CD8-positive, alpha-beta memory T cell (primary cell): ENCODE measurements around the gene KRTAP4-2. TPM values are rescaled to one million over a fixed set of nuclear protein-coding genes. Genes with fewer than 3 reads are reported as not detected.
"Not testable (repeated sequence)": the region's sequence is repeated elsewhere in the genome, so short reads cannot be mapped to it uniquely, and the experiment has no call there.

ENCODE experiments used
- CTCF ChIA-PET: fragments of 350-600 bp; sonication (Branson Sonifier 250); formaldehyde crosslinking; loops from one replicate; lab custom pipeline; 2021; ENCODE audit warnings: antibody characterized with exemption; lab: Charles Lee
- POLR2A ChIA-PET: fragments of 350-600 bp; sonication (Branson Sonifier 250); formaldehyde crosslinking; loops from one replicate; lab custom pipeline; 2021; ENCODE audit warnings: antibody characterized with exemption; lab: Charles Lee
- DNase-seq, 5 donors: peaks; one replicate each; pipeline versions ENCODE4 v3.0.0 to v3.0.0-alpha.2; 2020 to 2022; ENCODE audit warnings: mixed read lengths in 1 of 5
- H3K27ac ChIP-seq: one replicate; pipeline ENCODE4 v1.7.0; 2013; ENCODE audit warnings: low read depth, mild to moderate bottlenecking, low read length, moderate library complexity
- H3K27me3 ChIP-seq: 2 replicates; pipeline ENCODE4 v1.7.0; 2013; ENCODE audit warnings: low read length, mild to moderate bottlenecking; ENCODE audit not compliant: insufficient read depth, poor library complexity, severe bottlenecking
- H3K36me3 ChIP-seq: 2 replicates; pipeline ENCODE4 v1.7.0; 2013; ENCODE audit warnings: mild to moderate bottlenecking, low read length, moderate library complexity; ENCODE audit not compliant: insufficient read depth
- H3K4me1 ChIP-seq: 2 replicates; pipeline ENCODE4 v1.7.0; 2013; ENCODE audit warnings: mild to moderate bottlenecking, low read length, moderate library complexity; ENCODE audit not compliant: insufficient read depth
- H3K4me3 ChIP-seq: 2 replicates; pipeline ENCODE4 v1.7.0; 2013; ENCODE audit warnings: mild to moderate bottlenecking, low read length
- H3K9me3 ChIP-seq: 2 replicates; pipeline ENCODE4 v1.7.0; 2013; ENCODE audit warnings: mild to moderate bottlenecking, low read length
- H3K27ac Mint-ChIP-seq, 8 donors: one replicate each; pipeline ENCODE4 v1.8.0; 2020 to 2021; ENCODE audit warnings: mixed read lengths in 8 of 8, mild to moderate bottlenecking in 6 of 8, inconsistent platforms in 3 of 8, moderate library complexity in 3 of 8
- H3K27me3 Mint-ChIP-seq, 2 donors: one replicate each; pipeline ENCODE4 v1.8.0; 2020 to 2021; ENCODE audit warnings: mixed read lengths in 2 of 2, mild to moderate bottlenecking in 1 of 2, moderate library complexity in 1 of 2
- H3K36me3 Mint-ChIP-seq, 3 donors: one replicate each; pipeline ENCODE4 v1.8.0; 2020 to 2021; ENCODE audit warnings: mixed read lengths in 3 of 3, inconsistent platforms in 1 of 3, mild to moderate bottlenecking in 1 of 3
- H3K4me1 Mint-ChIP-seq, 3 donors: one replicate each; pipeline ENCODE4 v1.8.0; 2020 to 2021; ENCODE audit warnings: mixed read lengths in 3 of 3, inconsistent platforms in 1 of 3, mild to moderate bottlenecking in 1 of 3
- H3K4me3 Mint-ChIP-seq, 7 donors: one replicate each; pipeline ENCODE4 v1.8.0; 2020 to 2021; ENCODE audit warnings: mixed read lengths in 7 of 7, mild to moderate bottlenecking in 6 of 7, moderate library complexity in 4 of 7, inconsistent platforms in 2 of 7
- H3K9me3 Mint-ChIP-seq, 5 donors: one replicate each; pipeline ENCODE4 v1.8.0; 2020 to 2022; ENCODE audit warnings: mixed read lengths in 5 of 5, mild to moderate bottlenecking in 3 of 5, moderate library complexity in 2 of 5, inconsistent platforms in 1 of 5
- polyA plus RNA-seq: library from polyadenylated mRNA; unstranded; fragments of 300-500 nt; fragmentation: Illumina TruSeq; gene quantifications from one replicate; pipeline ENCODE4 v1.2.3, GENCODE V29; 2021
- total RNA-seq, 2 experiments: library from RNA; stranded (reverse); gene quantifications; one replicate each; pipeline ENCODE4 v1.2.3, GENCODE V29; 2021

Gene KRTAP4-2
- total and polyA plus RNA-seq, 3 experiments from 2014 or later, result not detected

DNA sequence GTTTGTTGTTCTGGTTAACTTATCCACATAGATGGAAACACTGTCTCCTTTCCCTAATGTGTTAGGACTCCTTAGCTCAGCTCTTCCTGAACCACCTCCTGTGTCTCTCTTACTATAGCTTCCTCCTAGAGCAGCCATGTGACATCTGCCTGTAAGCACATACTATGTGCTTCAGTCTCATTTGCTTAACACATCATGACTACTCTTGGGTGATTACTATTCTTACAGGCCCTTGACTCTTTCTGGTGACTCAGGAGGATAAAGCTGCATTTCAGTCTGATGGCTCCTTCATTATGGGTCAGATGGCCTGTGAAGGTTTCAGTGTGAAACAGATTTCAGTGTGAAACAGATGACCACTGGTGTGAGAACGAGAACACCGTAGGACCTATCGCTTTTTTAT lies 320 bp upstream of the KRTAP4-2 start:
- CTCF ChIA-PET, result no interaction called here
- Mint-ChIP-seq H3K4me1 (peaks cover 0 to 1% (median 0%) of the 10 kb centered on the region in 3 donors), H3K36me3 (no peaks in the 10 kb centered on the region), H3K27ac (no peak overlapping the region), H3K9me3 (no peaks in the 10 kb centered on the region), H3K4me3 (no peak overlapping the region), H3K27me3 (peaks cover 6 to 16% of the 10 kb centered on the region in 2 donors)
- Histone ChIP-seq H3K9me3 (no peaks in the 10 kb centered on the region), H3K4me1 (no peaks in the 10 kb centered on the region), H3K4me3 (no peak overlapping the region), H3K27ac (peak overlapping the region; percentile 9), H3K36me3 (no peaks in the 10 kb centered on the region), H3K27me3 (no peaks in the 10 kb centered on the region)
- DNase-seq, result no peak
- POLR2A ChIA-PET, result no interaction called here

DNA sequence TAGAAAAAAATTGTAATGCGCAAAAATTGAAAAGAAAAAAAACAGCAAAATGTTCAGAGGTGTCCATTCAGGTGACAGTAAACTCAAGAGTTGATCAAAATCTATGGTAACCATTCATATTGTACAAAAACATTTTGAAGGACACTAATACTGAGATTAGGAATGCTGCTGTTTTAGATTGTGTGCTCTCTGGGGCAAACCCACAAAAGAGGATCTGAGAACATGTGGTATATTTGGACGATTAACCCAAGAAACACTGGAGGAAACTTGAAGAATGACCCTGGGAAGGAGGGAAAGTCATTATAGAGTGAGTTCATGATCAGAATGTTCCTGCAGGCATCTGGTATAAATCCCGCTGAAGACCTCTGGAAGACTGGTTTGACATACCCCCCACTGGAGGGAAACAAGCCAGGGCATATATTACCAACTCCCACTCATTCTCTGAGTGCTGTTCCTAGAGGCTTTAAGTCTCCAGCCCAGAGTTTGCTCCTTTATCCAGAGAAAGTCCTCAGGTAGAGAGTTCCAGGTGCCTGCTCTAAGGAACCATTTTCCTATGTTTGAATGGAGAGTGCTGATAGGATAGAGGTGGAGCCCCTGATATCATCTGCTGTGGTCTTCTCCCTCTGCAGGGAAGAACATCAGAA lies 1.2 kb downstream of the KRTAP4-2 start:
- H3K9me3 Mint-ChIP-seq, result no peaks in the 10 kb centered on the region
- Histone ChIP-seq H3K4me1 (no peaks in the 10 kb centered on the region), H3K9me3 (no peaks in the 10 kb centered on the region), H3K4me3 (no peak overlapping the region), H3K27me3 (no peaks in the 10 kb centered on the region), H3K27ac (no peak overlapping the region), H3K36me3 (no peaks in the 10 kb centered on the region)
- DNase-seq, result no peak
- H3K4me3 Mint-ChIP-seq, result no peak overlapping the region
- H3K27ac Mint-ChIP-seq, result no peak overlapping the region
- ChIA-PET POLR2A (no interaction called here), CTCF (no interaction called here)
- peaks cover 0 to 4% (median 0%) of the 10 kb centered on the region in 3 donors for H3K4me1 Mint-ChIP-seq
- no peaks in the 10 kb centered on the region for H3K36me3 Mint-ChIP-seq
- peaks cover 8 to 17% of the 10 kb centered on the region in 2 donors for H3K27me3 Mint-ChIP-seq

DNA sequence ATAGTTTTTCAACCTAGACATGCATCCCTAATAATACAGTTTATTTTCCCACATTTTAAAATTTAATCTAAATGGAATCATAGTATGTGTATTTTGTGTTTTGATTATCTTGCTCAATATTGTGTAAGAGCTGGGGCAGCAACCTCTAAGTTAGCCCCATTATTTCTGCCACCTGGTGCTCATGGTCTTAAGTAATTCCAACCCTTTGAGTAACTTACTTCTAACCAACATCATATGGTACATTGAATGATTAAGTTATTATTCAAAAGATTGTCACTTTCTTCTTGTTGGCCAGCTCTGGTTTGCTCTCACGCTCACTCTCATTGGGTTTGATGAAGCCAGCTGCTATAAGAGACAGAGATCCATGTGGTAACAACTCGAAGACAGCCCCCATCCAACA lies 6.1 kb downstream of the KRTAP4-2 start:
- no peak overlapping the region for H3K4me3 ChIP-seq
- no peak for DNase-seq
- H3K36me3 Mint-ChIP-seq, result no peaks in the 10 kb centered on the region
- H3K27ac Mint-ChIP-seq, result no peak overlapping the region
- H3K9me3 ChIP-seq, result no peaks in the 10 kb centered on the region
- H3K27me3 ChIP-seq, result no peaks in the 10 kb centered on the region
- H3K4me1 Mint-ChIP-seq, result peaks cover 0 to 8% (median 0%) of the 10 kb centered on the region in 3 donors
- H3K9me3 Mint-ChIP-seq, result no peaks in the 10 kb centered on the region
- no peaks in the 10 kb centered on the region for H3K4me1 ChIP-seq
- H3K4me3 Mint-ChIP-seq, result no peak overlapping the region
- POLR2A ChIA-PET, result no interaction called here
- H3K36me3 ChIP-seq, result no peaks in the 10 kb centered on the region
- no peak overlapping the region for H3K27ac ChIP-seq
- CTCF ChIA-PET, result no interaction called here
- H3K27me3 Mint-ChIP-seq, result peaks cover 9 to 13% of the 10 kb centered on the region in 2 donors

DNA sequence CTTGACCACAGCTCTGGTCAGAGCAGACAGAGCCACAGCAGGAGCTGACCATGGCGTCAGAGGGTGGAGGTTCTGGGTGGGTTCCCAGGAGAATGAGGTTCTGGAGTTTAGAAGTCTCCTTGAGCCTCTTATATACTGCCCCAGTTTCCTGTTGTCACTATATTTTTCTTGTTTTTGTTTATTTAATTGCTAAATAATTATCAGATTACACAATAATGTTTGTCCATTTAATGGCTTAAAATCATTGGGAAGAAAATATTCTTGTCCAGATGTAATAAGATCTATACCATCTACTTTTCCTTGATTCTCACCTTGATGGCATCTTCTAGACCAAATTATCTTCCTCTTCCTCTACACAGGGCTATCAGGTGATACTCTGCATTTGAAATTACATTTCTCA lies 9.9 kb downstream of the KRTAP4-2 start, which contains the start of gene KRTAP4-3:
KRTAP4-3 (minus strand) TSS at position 101 of the 400 bp plus-strand sequence; CDS start at position 52, 49 bp downstream.
- Histone ChIP-seq H3K4me3 (no peak within 1 kb of the TSS), H3K36me3 (no peaks in the 10 kb centered on the region), H3K27me3 (no peaks in the 10 kb centered on the region), H3K9me3 (no peaks in the 10 kb centered on the region), H3K27ac (no peak within 1 kb of the TSS), H3K4me1 (no peaks in the 10 kb centered on the region)
- CTCF ChIA-PET, result no interaction called here
- Mint-ChIP-seq H3K27ac (peak within 1 kb of the TSS in 1 of 8 donors; percentile 17), H3K4me1 (peaks cover 0 to 7% (median 0%) of the 10 kb centered on the region in 3 donors), H3K9me3 (no peaks in the 10 kb centered on the region), H3K4me3 (no peak within 1 kb of the TSS), H3K36me3 (no peaks in the 10 kb centered on the region), H3K27me3 (peaks cover 3 to 17% of the 10 kb centered on the region in 2 donors)
- POLR2A ChIA-PET, result no interaction called here
- DNase-seq, result no peak

DNA sequence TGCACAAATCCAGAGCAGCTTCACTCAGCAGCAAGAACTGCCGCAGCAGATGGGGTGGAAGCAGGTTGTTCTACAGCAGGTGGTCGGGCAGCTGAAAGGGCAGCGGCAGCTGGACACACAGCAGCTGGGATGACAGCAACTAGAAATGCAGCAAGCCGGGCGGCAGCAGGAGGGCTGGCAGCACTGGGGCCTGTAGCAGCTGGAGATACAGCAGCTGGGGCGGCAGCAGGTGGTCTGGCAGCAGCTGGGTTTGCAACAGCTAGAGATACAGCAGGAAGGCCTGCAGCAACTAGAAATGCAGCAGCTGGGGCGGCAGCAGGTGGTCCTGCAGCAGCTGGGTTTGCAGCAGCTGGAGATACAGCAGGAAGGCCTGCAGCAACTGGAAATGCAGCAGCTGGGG lies 10.5 kb downstream of the KRTAP4-2 start:
- Histone ChIP-seq H3K4me3 (no peak overlapping the region), H3K4me1 (no peaks in the 10 kb centered on the region), H3K9me3 (no peaks in the 10 kb centered on the region), H3K36me3 (no peaks in the 10 kb centered on the region), H3K27ac (no peak overlapping the region), H3K27me3 (no peaks in the 10 kb centered on the region)
- Mint-ChIP-seq H3K36me3 (no peaks in the 10 kb centered on the region), H3K27ac (no peak overlapping the region), H3K4me1 (peaks cover 0 to 7% (median 0%) of the 10 kb centered on the region in 3 donors), H3K4me3 (no peak overlapping the region), H3K9me3 (no peaks in the 10 kb centered on the region), H3K27me3 (peaks cover 3 to 19% of the 10 kb centered on the region in 2 donors)
- no peak for DNase-seq
- POLR2A ChIA-PET, result no interaction called here
- CTCF ChIA-PET, result no interaction called here

DNA sequence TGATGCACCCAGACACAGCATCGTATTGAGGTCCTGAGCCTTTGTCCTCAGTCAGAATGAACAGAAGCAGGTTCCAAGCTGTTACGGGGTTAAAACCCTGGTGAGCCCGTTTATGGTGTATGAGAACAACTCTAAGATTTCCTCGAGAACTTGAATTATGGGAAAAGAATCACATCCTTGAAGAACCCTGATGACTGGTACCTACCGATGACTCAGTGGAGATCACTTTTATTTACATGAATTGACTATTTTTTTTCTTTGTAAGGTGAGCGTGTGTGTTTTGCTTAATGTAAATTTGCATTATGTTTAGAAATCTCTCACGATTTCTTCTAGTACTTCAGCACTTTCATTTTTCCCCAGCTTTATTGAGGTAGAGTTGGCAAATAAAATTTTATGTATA lies 14.2 kb downstream of the KRTAP4-2 start:
- no peaks in the 10 kb centered on the region for H3K36me3 ChIP-seq
- Mint-ChIP-seq H3K4me3 (no peak overlapping the region), H3K27me3 (peaks cover 6 to 29% of the 10 kb centered on the region in 2 donors), H3K36me3 (no peaks in the 10 kb centered on the region), H3K9me3 (no peaks in the 10 kb centered on the region), H3K4me1 (peaks cover 0 to 5% (median 0%) of the 10 kb centered on the region in 3 donors), H3K27ac (no peak overlapping the region)
- CTCF ChIA-PET, result no interaction called here
- DNase-seq, result no peak
- POLR2A ChIA-PET, result no interaction called here
- no peaks in the 10 kb centered on the region for H3K9me3 ChIP-seq
- no peak overlapping the region for H3K27ac ChIP-seq
- H3K4me1 ChIP-seq, result no peaks in the 10 kb centered on the region
- H3K4me3 ChIP-seq, result no peak overlapping the region
- peaks cover 4% of the 10 kb centered on the region for H3K27me3 ChIP-seq

DNA sequence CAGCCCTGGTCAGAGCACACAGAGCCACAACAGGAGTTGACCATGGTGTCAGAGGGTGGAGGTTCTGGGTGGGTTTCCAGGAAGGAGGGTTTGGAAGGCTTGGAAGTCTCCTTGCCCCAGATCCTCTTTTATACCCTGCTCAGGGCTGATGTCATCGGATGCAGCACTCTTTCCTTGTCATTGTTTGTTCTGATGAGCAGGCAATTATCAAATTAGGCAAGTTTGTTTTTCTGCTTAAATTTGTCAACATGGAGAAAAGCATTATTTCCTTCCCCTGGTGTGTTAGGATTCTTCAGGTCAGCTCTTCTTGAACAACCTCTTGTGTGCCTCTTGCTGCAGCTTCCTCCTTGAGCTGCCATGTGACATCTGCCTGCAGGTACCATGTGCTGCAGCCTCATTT lies 17.4 kb downstream of the KRTAP4-2 start, which contains the start of gene KRTAP4-4:
KRTAP4-4 (minus strand) TSS at position 101 of the 400 bp plus-strand sequence; CDS start at position 44, 57 bp downstream.
- no peaks in the 10 kb centered on the region for H3K9me3 Mint-ChIP-seq
- Histone ChIP-seq H3K27ac (no peak within 1 kb of the TSS), H3K9me3 (no peaks in the 10 kb centered on the region), H3K27me3 (peaks cover 5% of the 10 kb centered on the region), H3K4me3 (no peak within 1 kb of the TSS), H3K4me1 (no peaks in the 10 kb centered on the region), H3K36me3 (no peaks in the 10 kb centered on the region)
- no peak within 1 kb of the TSS for H3K27ac Mint-ChIP-seq
- DNase-seq, result no peak
- ChIA-PET CTCF (interaction anchor here (1.0 kb wide), 1 partner anchor 140 kb away, joined by 3 read pairs; no protein-coding TSS in a partner anchor), POLR2A (no interaction called here)
- H3K27me3 Mint-ChIP-seq, result peaks cover 16 to 49% of the 10 kb centered on the region in 2 donors
- peaks cover 0 to 4% (median 0%) of the 10 kb centered on the region in 3 donors for H3K36me3 Mint-ChIP-seq
- no peak within 1 kb of the TSS for H3K4me3 Mint-ChIP-seq
- no peaks in the 10 kb centered on the region for H3K4me1 Mint-ChIP-seq

DNA sequence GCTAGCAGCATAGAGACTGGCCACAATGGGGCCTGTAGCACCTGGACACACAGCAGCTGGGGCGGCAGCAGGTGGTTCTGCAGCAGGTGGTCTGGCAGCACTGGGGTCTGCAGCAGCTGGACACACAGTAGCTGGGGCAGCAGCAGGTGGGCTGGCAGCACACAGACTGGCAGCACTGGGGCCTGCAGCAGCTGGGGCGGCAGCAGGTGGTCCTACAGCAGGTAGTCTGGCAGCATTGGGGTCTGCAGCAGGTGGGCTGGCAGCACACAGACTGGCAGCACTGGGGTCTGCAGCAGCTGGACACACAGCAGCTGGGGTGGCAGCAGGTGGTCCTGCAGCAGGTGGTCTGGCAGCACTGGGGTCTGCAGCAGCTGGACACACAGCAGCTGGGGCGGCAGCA lies 17.8 kb downstream of the KRTAP4-2 start:
- H3K27ac Mint-ChIP-seq, H3K36me3 ChIP-seq, H3K4me1 ChIP-seq, H3K4me1 Mint-ChIP-seq, H3K27ac ChIP-seq, H3K36me3 Mint-ChIP-seq, POLR2A ChIA-PET, H3K9me3 ChIP-seq, H3K9me3 Mint-ChIP-seq, H3K4me3 Mint-ChIP-seq, H3K27me3 ChIP-seq, H3K4me3 ChIP-seq, DNase-seq: not testable (repeated sequence)
- H3K27me3 Mint-ChIP-seq, result peaks cover 16 to 51% of the 10 kb centered on the region in 2 donors
- CTCF ChIA-PET, result interaction anchor here (1.0 kb wide), 1 partner anchor 141 kb away, joined by 3 read pairs; no protein-coding TSS in a partner anchor
